ENCODE data around the gene DGKB.

Gene DGKB

GRCh38 chr7:14846405-14846804, 56.1 kb downstream of the DGKB start:
- Histone ChIP-seq H3K36me3 (ENCODE audit: control insufficient read depth in 1 of 2, insufficient read depth in 2 of 2, low read length in 2 of 2) (no peaks in the 10 kb centered on the region), H3K9me3 (ENCODE audit: control insufficient read depth in 1 of 2, low read length in 2 of 2) (no peaks in the 10 kb centered on the region), H3K4me1 (ENCODE audit: control insufficient read depth in 1 of 2, insufficient read depth in 2 of 2, low read length in 2 of 2) (no peaks in the 10 kb centered on the region), H3K27me3 (ENCODE audit: control insufficient read depth in 1 of 2, insufficient read depth in 2 of 2, low read length in 2 of 2) (no peaks in the 10 kb centered on the region), H3K27ac (ENCODE audit: low read depth, low read length) (no peak overlapping the region), H3K4me3 (ENCODE audit: low read depth in 1 of 2, low read length in 2 of 2) (no peak overlapping the region), H3K9ac (ENCODE audit: low read depth in 1 of 2, low read length in 2 of 2) (no peak overlapping the region)

- H3K4me1 ChIP-seq (ENCODE audit: control insufficient read depth in 1 of 2, insufficient read depth in 2 of 2, low read length in 2 of 2), result no peaks in the 10 kb centered on the region
- H3K27me3 ChIP-seq (ENCODE audit: control insufficient read depth in 1 of 2, insufficient read depth in 2 of 2, low read length in 2 of 2), result no peaks in the 10 kb centered on the region
- no peak overlapping the region for H3K27ac ChIP-seq (ENCODE audit: low read depth, low read length)
- H3K9ac ChIP-seq (ENCODE audit: low read depth in 1 of 2, low read length in 2 of 2), result no peak overlapping the region
- H3K4me3 ChIP-seq (ENCODE audit: low read depth in 1 of 2, low read length in 2 of 2), result no peak overlapping the region
- no peaks in the 10 kb centered on the region for H3K36me3 ChIP-seq (ENCODE audit: control insufficient read depth in 1 of 2, insufficient read depth in 2 of 2, low read length in 2 of 2)
- H3K9me3 ChIP-seq (ENCODE audit: control insufficient read depth in 1 of 2, low read length in 2 of 2), result no peaks in the 10 kb centered on the region
These were observed 58.8 kb downstream of the DGKB start for GRCh38 chr7:14843755-14844154.

- Histone ChIP-seq H3K9me3 (ENCODE audit: control insufficient read depth in 1 of 2, low read length in 2 of 2) (no peaks in the 10 kb centered on the region), H3K27ac (ENCODE audit: low read depth, low read length) (no peak overlapping the region), H3K9ac (ENCODE audit: low read depth in 1 of 2, low read length in 2 of 2) (no peak overlapping the region), H3K4me3 (ENCODE audit: low read depth in 1 of 2, low read length in 2 of 2) (no peak overlapping the region), H3K27me3 (ENCODE audit: control insufficient read depth in 1 of 2, insufficient read depth in 2 of 2, low read length in 2 of 2) (no peaks in the 10 kb centered on the region), H3K4me1 (ENCODE audit: control insufficient read depth in 1 of 2, insufficient read depth in 2 of 2, low read length in 2 of 2) (no peaks in the 10 kb centered on the region), H3K36me3 (ENCODE audit: control insufficient read depth in 1 of 2, insufficient read depth in 2 of 2, low read length in 2 of 2) (no peaks in the 10 kb centered on the region)
These were observed 60.0 kb downstream of the DGKB start for GRCh38 chr7:14842523-14842922.

- H3K27me3 ChIP-seq (ENCODE audit: control insufficient read depth in 1 of 2, insufficient read depth in 2 of 2, low read length in 2 of 2), result no peaks in the 10 kb centered on the region
- no peak overlapping the region for H3K27ac ChIP-seq (ENCODE audit: low read depth, low read length)
- no peaks in the 10 kb centered on the region for H3K36me3 ChIP-seq (ENCODE audit: control insufficient read depth in 1 of 2, insufficient read depth in 2 of 2, low read length in 2 of 2)
- no peaks in the 10 kb centered on the region for H3K4me1 ChIP-seq (ENCODE audit: control insufficient read depth in 1 of 2, insufficient read depth in 2 of 2, low read length in 2 of 2)
- no peak overlapping the region for H3K4me3 ChIP-seq (ENCODE audit: low read depth in 1 of 2, low read length in 2 of 2)
- H3K9ac ChIP-seq (ENCODE audit: low read depth in 1 of 2, low read length in 2 of 2), result no peak overlapping the region
- no peaks in the 10 kb centered on the region for H3K9me3 ChIP-seq (ENCODE audit: control insufficient read depth in 1 of 2, low read length in 2 of 2)
These were observed 60.7 kb downstream of the DGKB start for GRCh38 chr7:14841869-14842268.

GRCh38 chr7:14841086-14841485, 61.5 kb downstream of the DGKB start:
- H3K9me3 ChIP-seq (ENCODE audit: control insufficient read depth in 1 of 2, low read length in 2 of 2), result no peaks in the 10 kb centered on the region
- no peak overlapping the region for H3K9ac ChIP-seq (ENCODE audit: low read depth in 1 of 2, low read length in 2 of 2)
- H3K27ac ChIP-seq (ENCODE audit: low read depth, low read length), result no peak overlapping the region
- no peak overlapping the region for H3K4me3 ChIP-seq (ENCODE audit: low read depth in 1 of 2, low read length in 2 of 2)
- no peaks in the 10 kb centered on the region for H3K36me3 ChIP-seq (ENCODE audit: control insufficient read depth in 1 of 2, insufficient read depth in 2 of 2, low read length in 2 of 2)
- no peaks in the 10 kb centered on the region for H3K4me1 ChIP-seq (ENCODE audit: control insufficient read depth in 1 of 2, insufficient read depth in 2 of 2, low read length in 2 of 2)
- no peaks in the 10 kb centered on the region for H3K27me3 ChIP-seq (ENCODE audit: control insufficient read depth in 1 of 2, insufficient read depth in 2 of 2, low read length in 2 of 2)

GRCh38 chr7:14839307-14839706, 63.2 kb downstream of the DGKB start:
- H3K9me3 ChIP-seq (ENCODE audit: control insufficient read depth in 1 of 2, low read length in 2 of 2), result no peaks in the 10 kb centered on the region
- H3K36me3 ChIP-seq (ENCODE audit: control insufficient read depth in 1 of 2, insufficient read depth in 2 of 2, low read length in 2 of 2), result no peaks in the 10 kb centered on the region
- no peak overlapping the region for H3K27ac ChIP-seq (ENCODE audit: low read depth, low read length)
- H3K4me1 ChIP-seq (ENCODE audit: control insufficient read depth in 1 of 2, insufficient read depth in 2 of 2, low read length in 2 of 2), result no peaks in the 10 kb centered on the region
- no peak overlapping the region for H3K9ac ChIP-seq (ENCODE audit: low read depth in 1 of 2, low read length in 2 of 2)
- H3K27me3 ChIP-seq (ENCODE audit: control insufficient read depth in 1 of 2, insufficient read depth in 2 of 2, low read length in 2 of 2), result no peaks in the 10 kb centered on the region
- no peak overlapping the region for H3K4me3 ChIP-seq (ENCODE audit: low read depth in 1 of 2, low read length in 2 of 2)

- no peaks in the 10 kb centered on the region for H3K36me3 ChIP-seq (ENCODE audit: control insufficient read depth in 1 of 2, insufficient read depth in 2 of 2, low read length in 2 of 2)
- H3K4me1 ChIP-seq (ENCODE audit: control insufficient read depth in 1 of 2, insufficient read depth in 2 of 2, low read length in 2 of 2), result no peaks in the 10 kb centered on the region
- H3K9ac ChIP-seq (ENCODE audit: low read depth in 1 of 2, low read length in 2 of 2), result no peak overlapping the region
- H3K27ac ChIP-seq (ENCODE audit: low read depth, low read length), result no peak overlapping the region
- no peaks in the 10 kb centered on the region for H3K27me3 ChIP-seq (ENCODE audit: control insufficient read depth in 1 of 2, insufficient read depth in 2 of 2, low read length in 2 of 2)
- no peak overlapping the region for H3K4me3 ChIP-seq (ENCODE audit: low read depth in 1 of 2, low read length in 2 of 2)
- H3K9me3 ChIP-seq (ENCODE audit: control insufficient read depth in 1 of 2, low read length in 2 of 2), result no peaks in the 10 kb centered on the region
These were observed 65.3 kb downstream of the DGKB start for GRCh38 chr7:14837216-14837615.

- Histone ChIP-seq H3K27me3 (ENCODE audit: control insufficient read depth in 1 of 2, insufficient read depth in 2 of 2, low read length in 2 of 2) (no peaks in the 10 kb centered on the region), H3K4me3 (ENCODE audit: low read depth in 1 of 2, low read length in 2 of 2) (no peak overlapping the region), H3K27ac (ENCODE audit: low read depth, low read length) (no peak overlapping the region), H3K4me1 (ENCODE audit: control insufficient read depth in 1 of 2, insufficient read depth in 2 of 2, low read length in 2 of 2) (no peaks in the 10 kb centered on the region), H3K36me3 (ENCODE audit: control insufficient read depth in 1 of 2, insufficient read depth in 2 of 2, low read length in 2 of 2) (no peaks in the 10 kb centered on the region), H3K9ac (ENCODE audit: low read depth in 1 of 2, low read length in 2 of 2) (no peak overlapping the region), H3K9me3 (ENCODE audit: control insufficient read depth in 1 of 2, low read length in 2 of 2) (no peaks in the 10 kb centered on the region)
These were observed 65.9 kb downstream of the DGKB start for GRCh38 chr7:14836571-14837189.

- Histone ChIP-seq H3K27ac (ENCODE audit: low read depth, low read length) (no peak overlapping the region), H3K27me3 (ENCODE audit: control insufficient read depth in 1 of 2, insufficient read depth in 2 of 2, low read length in 2 of 2) (no peaks in the 10 kb centered on the region), H3K4me1 (ENCODE audit: control insufficient read depth in 1 of 2, insufficient read depth in 2 of 2, low read length in 2 of 2) (no peaks in the 10 kb centered on the region)
These were observed 66.5 kb downstream of the DGKB start for GRCh38 chr7:14836006-14836405.

GRCh38 chr7:14835384-14835783, 67.2 kb downstream of the DGKB start:
- Histone ChIP-seq H3K27me3 (ENCODE audit: control insufficient read depth in 1 of 2, insufficient read depth in 2 of 2, low read length in 2 of 2) (no peaks in the 10 kb centered on the region), H3K36me3 (ENCODE audit: control insufficient read depth in 1 of 2, insufficient read depth in 2 of 2, low read length in 2 of 2) (no peaks in the 10 kb centered on the region), H3K4me1 (ENCODE audit: control insufficient read depth in 1 of 2, insufficient read depth in 2 of 2, low read length in 2 of 2) (no peaks in the 10 kb centered on the region), H3K4me3 (ENCODE audit: low read depth in 1 of 2, low read length in 2 of 2) (no peak overlapping the region), H3K9me3 (ENCODE audit: control insufficient read depth in 1 of 2, low read length in 2 of 2) (no peaks in the 10 kb centered on the region), H3K27ac (ENCODE audit: low read depth, low read length) (no peak overlapping the region), H3K9ac (ENCODE audit: low read depth in 1 of 2, low read length in 2 of 2) (no peak overlapping the region)

More at GRCh38 chr7:14836006-14836405, 66.5 kb downstream of the DGKB start:
- no peak overlapping the region for H3K4me3 ChIP-seq (ENCODE audit: low read depth in 1 of 2, low read length in 2 of 2)
- H3K36me3 ChIP-seq (ENCODE audit: control insufficient read depth in 1 of 2, insufficient read depth in 2 of 2, low read length in 2 of 2), result no peaks in the 10 kb centered on the region
- H3K9me3 ChIP-seq (ENCODE audit: control insufficient read depth in 1 of 2, low read length in 2 of 2), result no peaks in the 10 kb centered on the region
- H3K9ac ChIP-seq (ENCODE audit: low read depth in 1 of 2, low read length in 2 of 2), result no peak overlapping the region

GRCh38 chr7:14834883-14835282, 67.7 kb downstream of the DGKB start:
- H3K27ac ChIP-seq (ENCODE audit: low read depth, low read length), result no peak overlapping the region
- H3K27me3 ChIP-seq (ENCODE audit: control insufficient read depth in 1 of 2, insufficient read depth in 2 of 2, low read length in 2 of 2), result no peaks in the 10 kb centered on the region
- no peaks in the 10 kb centered on the region for H3K36me3 ChIP-seq (ENCODE audit: control insufficient read depth in 1 of 2, insufficient read depth in 2 of 2, low read length in 2 of 2)
- H3K9ac ChIP-seq (ENCODE audit: low read depth in 1 of 2, low read length in 2 of 2), result no peak overlapping the region
- H3K9me3 ChIP-seq (ENCODE audit: control insufficient read depth in 1 of 2, low read length in 2 of 2), result no peaks in the 10 kb centered on the region
- H3K4me3 ChIP-seq (ENCODE audit: low read depth in 1 of 2, low read length in 2 of 2), result no peak overlapping the region
- no peaks in the 10 kb centered on the region for H3K4me1 ChIP-seq (ENCODE audit: control insufficient read depth in 1 of 2, insufficient read depth in 2 of 2, low read length in 2 of 2)
